ENCODE results near the gene MYH11.
"Not testable (repeated sequence)": the region's sequence is repeated elsewhere in the genome, so short reads cannot be mapped to it uniquely, and the experiment has no call there.

MYH11 gene

GRCh38 chr16:15708096-15708495 lies 148.7 kb downstream of the MYH11 start:
- no peaks in the 10 kb centered on the region for H3K4me1 ChIP-seq (ENCODE audit: control insufficient read depth, insufficient read depth, low read length)
- no peaks in the 10 kb centered on the region for H3K27me3 ChIP-seq (ENCODE audit: control insufficient read depth, insufficient read depth, low read length)
- peaks cover 5% of the 10 kb centered on the region; the same call in 1 of the 2 replicates for H3K36me3 ChIP-seq (ENCODE audit: control insufficient read depth, insufficient read depth, low read length)
- H3K27ac ChIP-seq (ENCODE audit: low read depth, low read length), result no peak overlapping the region
- H3K4me3 ChIP-seq (ENCODE audit: low read depth, low read length), result no peak overlapping the region
- H3K9ac ChIP-seq (ENCODE audit: low read length), result no peak overlapping the region
- H3K9me3 ChIP-seq (ENCODE audit: control insufficient read depth, insufficient read depth, low read depth, low read length), result no peaks in the 10 kb centered on the region

GRCh38 chr16:15707332-15707731 lies 149.5 kb downstream of the MYH11 start:
- H3K9me3 ChIP-seq (ENCODE audit: control insufficient read depth, insufficient read depth, low read depth, low read length), result no peaks in the 10 kb centered on the region
- H3K36me3 ChIP-seq (ENCODE audit: control insufficient read depth, insufficient read depth, low read length), result peaks cover 5% of the 10 kb centered on the region; the same call in 1 of the 2 replicates
- H3K4me3 ChIP-seq (ENCODE audit: low read depth, low read length), result no peak overlapping the region
- H3K9ac ChIP-seq (ENCODE audit: low read length), result no peak overlapping the region
- H3K4me1 ChIP-seq (ENCODE audit: control insufficient read depth, insufficient read depth, low read length), result no peaks in the 10 kb centered on the region
- H3K27me3 ChIP-seq (ENCODE audit: control insufficient read depth, insufficient read depth, low read length), result no peaks in the 10 kb centered on the region
- H3K27ac ChIP-seq (ENCODE audit: low read depth, low read length), result no peak overlapping the region

- H3K27me3 ChIP-seq (ENCODE audit: control insufficient read depth, insufficient read depth, low read length), result no peaks in the 10 kb centered on the region
These were observed 151.7 kb downstream of the MYH11 start for GRCh38 chr16:15705064-15705565.

GRCh38 chr16:15704545-15704987 lies 152.3 kb downstream of the MYH11 start:
- Histone ChIP-seq H3K4me3 (ENCODE audit: low read depth, low read length) (no peak overlapping the region), H3K9ac (ENCODE audit: low read length) (no peak overlapping the region), H3K27me3 (ENCODE audit: control insufficient read depth, insufficient read depth, low read length) (no peaks in the 10 kb centered on the region), H3K36me3 (ENCODE audit: control insufficient read depth, insufficient read depth, low read length) (peaks cover 21% of the 10 kb centered on the region), H3K9me3 (ENCODE audit: control insufficient read depth, insufficient read depth, low read depth, low read length) (no peaks in the 10 kb centered on the region), H3K27ac (ENCODE audit: low read depth, low read length) (no peak overlapping the region), H3K4me1 (ENCODE audit: control insufficient read depth, insufficient read depth, low read length) (no peaks in the 10 kb centered on the region)

More at GRCh38 chr16:15705064-15705565, 151.7 kb downstream of the MYH11 start:
- peaks cover 16% of the 10 kb centered on the region for H3K36me3 ChIP-seq (ENCODE audit: control insufficient read depth, insufficient read depth, low read length)
- no peaks in the 10 kb centered on the region for H3K9me3 ChIP-seq (ENCODE audit: control insufficient read depth, insufficient read depth, low read depth, low read length)
- H3K4me3 ChIP-seq (ENCODE audit: low read depth, low read length), result no peak overlapping the region
- no peak overlapping the region for H3K9ac ChIP-seq (ENCODE audit: low read length)
- H3K27ac ChIP-seq (ENCODE audit: low read depth, low read length), result no peak overlapping the region
- H3K4me1 ChIP-seq (ENCODE audit: control insufficient read depth, insufficient read depth, low read length), result no peaks in the 10 kb centered on the region

GRCh38 chr16:15703029-15703736 lies 153.6 kb downstream of the MYH11 start:
- peaks cover 34% of the 10 kb centered on the region for H3K36me3 ChIP-seq (ENCODE audit: control insufficient read depth, insufficient read depth, low read length)
- H3K9ac ChIP-seq (ENCODE audit: low read length), result no peak overlapping the region
- no peak overlapping the region for H3K27ac ChIP-seq (ENCODE audit: low read depth, low read length)
- no peak overlapping the region for H3K4me3 ChIP-seq (ENCODE audit: low read depth, low read length)
- no peaks in the 10 kb centered on the region for H3K27me3 ChIP-seq (ENCODE audit: control insufficient read depth, insufficient read depth, low read length)
- H3K9me3 ChIP-seq (ENCODE audit: control insufficient read depth, insufficient read depth, low read depth, low read length), result no peaks in the 10 kb centered on the region
- H3K4me1 ChIP-seq (ENCODE audit: control insufficient read depth, insufficient read depth, low read length), result no peaks in the 10 kb centered on the region

- H3K4me1 ChIP-seq (ENCODE audit: control insufficient read depth, insufficient read depth, low read length), result no peaks in the 10 kb centered on the region
- no peak overlapping the region for H3K4me3 ChIP-seq (ENCODE audit: low read depth, low read length)
- peaks cover 41% of the 10 kb centered on the region for H3K36me3 ChIP-seq (ENCODE audit: control insufficient read depth, insufficient read depth, low read length)
- H3K9me3 ChIP-seq (ENCODE audit: control insufficient read depth, insufficient read depth, low read depth, low read length), result no peaks in the 10 kb centered on the region
- no peak overlapping the region for H3K9ac ChIP-seq (ENCODE audit: low read length)
- no peaks in the 10 kb centered on the region for H3K27me3 ChIP-seq (ENCODE audit: control insufficient read depth, insufficient read depth, low read length)
- no peak overlapping the region for H3K27ac ChIP-seq (ENCODE audit: low read depth, low read length)
These were observed 154.6 kb downstream of the MYH11 start for GRCh38 chr16:15701975-15702970.

GRCh38 chr16:15701367-15701766 lies 155.5 kb downstream of the MYH11 start:
- no peaks in the 10 kb centered on the region for H3K27me3 ChIP-seq (ENCODE audit: control insufficient read depth, insufficient read depth, low read length)
- H3K9me3 ChIP-seq (ENCODE audit: control insufficient read depth, insufficient read depth, low read depth, low read length), result no peaks in the 10 kb centered on the region
- H3K4me3 ChIP-seq (ENCODE audit: low read depth, low read length), result no peak overlapping the region
- H3K4me1 ChIP-seq (ENCODE audit: control insufficient read depth, insufficient read depth, low read length), result no peaks in the 10 kb centered on the region
- H3K27ac ChIP-seq (ENCODE audit: low read depth, low read length), result no peak overlapping the region
- H3K36me3 ChIP-seq (ENCODE audit: control insufficient read depth, insufficient read depth, low read length), result peaks cover 50% of the 10 kb centered on the region
- no peak overlapping the region for H3K9ac ChIP-seq (ENCODE audit: low read length)

- Histone ChIP-seq H3K27me3 (ENCODE audit: control insufficient read depth, insufficient read depth, low read length) (no peaks in the 10 kb centered on the region), H3K9ac (ENCODE audit: low read length) (no peak overlapping the region), H3K4me1 (ENCODE audit: control insufficient read depth, insufficient read depth, low read length) (no peaks in the 10 kb centered on the region), H3K36me3 (ENCODE audit: control insufficient read depth, insufficient read depth, low read length) (peaks cover 53% of the 10 kb centered on the region), H3K27ac (ENCODE audit: low read depth, low read length) (no peak overlapping the region), H3K9me3 (ENCODE audit: control insufficient read depth, insufficient read depth, low read depth, low read length) (no peaks in the 10 kb centered on the region), H3K4me3 (ENCODE audit: low read depth, low read length) (no peak overlapping the region)
These were observed 157.0 kb downstream of the MYH11 start for GRCh38 chr16:15699819-15700218.

GRCh38 chr16:15694499-15694898 lies 162.3 kb downstream of the MYH11 start:
- H3K36me3 ChIP-seq (ENCODE audit: control insufficient read depth, insufficient read depth, low read length), result peaks cover 82% of the 10 kb centered on the region
- H3K4me1 ChIP-seq (ENCODE audit: control insufficient read depth, insufficient read depth, low read length), result no peaks in the 10 kb centered on the region
- no peak overlapping the region for H3K27ac ChIP-seq (ENCODE audit: low read depth, low read length)
- H3K9me3 ChIP-seq (ENCODE audit: control insufficient read depth, insufficient read depth, low read depth, low read length), result no peaks in the 10 kb centered on the region
- no peak overlapping the region for H3K4me3 ChIP-seq (ENCODE audit: low read depth, low read length)
- no peaks in the 10 kb centered on the region for H3K27me3 ChIP-seq (ENCODE audit: control insufficient read depth, insufficient read depth, low read length)
- H3K9ac ChIP-seq (ENCODE audit: low read length), result no peak overlapping the region

- not testable (repeated sequence) for H3K9ac ChIP-seq (ENCODE audit: low read length); H3K27ac ChIP-seq (ENCODE audit: low read depth, low read length); H3K4me1 ChIP-seq (ENCODE audit: control insufficient read depth, insufficient read depth, low read length); H3K27me3 ChIP-seq (ENCODE audit: control insufficient read depth, insufficient read depth, low read length); H3K9me3 ChIP-seq (ENCODE audit: control insufficient read depth, insufficient read depth, low read depth, low read length); H3K4me3 ChIP-seq (ENCODE audit: low read depth, low read length)
- H3K36me3 ChIP-seq (ENCODE audit: control insufficient read depth, insufficient read depth, low read length), result peaks cover 81% of the 10 kb centered on the region
These were observed 164.3 kb downstream of the MYH11 start for GRCh38 chr16:15692508-15692907.

GRCh38 chr16:15691046-15691445 lies 165.8 kb downstream of the MYH11 start:
- no peaks in the 10 kb centered on the region for H3K27me3 ChIP-seq (ENCODE audit: control insufficient read depth, insufficient read depth, low read length)
- no peak overlapping the region for H3K27ac ChIP-seq (ENCODE audit: low read depth, low read length)
- peaks cover 82% of the 10 kb centered on the region for H3K36me3 ChIP-seq (ENCODE audit: control insufficient read depth, insufficient read depth, low read length)
- no peak overlapping the region for H3K4me3 ChIP-seq (ENCODE audit: low read depth, low read length)
- no peaks in the 10 kb centered on the region for H3K4me1 ChIP-seq (ENCODE audit: control insufficient read depth, insufficient read depth, low read length)
- no peak overlapping the region for H3K9ac ChIP-seq (ENCODE audit: low read length)
- no peaks in the 10 kb centered on the region for H3K9me3 ChIP-seq (ENCODE audit: control insufficient read depth, insufficient read depth, low read depth, low read length)
